Measurements from ENCODE around the gene TBL2. TPM values are rescaled to one million over a fixed set of nuclear protein-coding genes. Genes with fewer than 3 reads are reported as not detected.

The TBL2 gene
- total and polyA plus RNA-seq, 2 donors (not counting 1 experiment from before 2014, with no cell fraction given), result 15.1 to 34.6 TPM

GRCh38 chr7:73518470-73518869 lies 59.9 kb downstream of the TBL2 start:
- Mint-ChIP-seq H3K9me3 (ENCODE audit: insufficient read depth) (no peaks in the 10 kb centered on the region), H3K4me1 (peaks cover 51% of the 10 kb centered on the region), H3K4me3 (peak overlapping the region; percentile 34), H3K27me3 (no peaks in the 10 kb centered on the region), H3K27ac (no peak overlapping the region)
- no peaks in the 10 kb centered on the region for H3K27me3 ChIP-seq (replicated peaks in 1 of 4; ENCODE audit: control extremely low read depth in 1 of 4, control insufficient read depth in 3 of 4, insufficient read depth in 4 of 4, low read length in 3 of 4)
- ATAC-seq (ENCODE audit: low read depth), result no peak
- H3K79me2 ChIP-seq (ENCODE audit: control insufficient read depth, insufficient read depth, low read length), result peaks cover 87% of the 10 kb centered on the region
- TF ChIP-seq EZH2 (IDR thresholded peaks at IDR 0.05; ENCODE audit: borderline replicate concordance, insufficient read depth, low read depth, low read length, poor library complexity, severe bottlenecking), result no peak
- no peak for TF ChIP-seq CTCF (IDR thresholded peaks at IDR 0.05)
- H3K4me1 ChIP-seq (ENCODE audit: control insufficient read depth in 2 of 2, insufficient read depth in 2 of 2, low read length in 2 of 2), result peaks cover 33 to 36% of the 10 kb centered on the region in 2 donors
- ChIA-PET POLR2A (no interaction called here), CTCF (interaction anchor here (1.3 to 1.4 kb wide), 2 partner anchors 9 to 19 kb away, joined by 3 read pairs; no protein-coding TSS in a partner anchor)
- no peak overlapping the region for H3K9ac ChIP-seq (ENCODE audit: low read length)
- H3K27ac ChIP-seq (ENCODE audit: low read length in 2 of 2), result no peak overlapping the region
- H3K36me3 ChIP-seq (replicated peaks in 1 of 2; ENCODE audit: control extremely low read depth in 1 of 2, control insufficient read depth in 1 of 2, extremely low read depth in 1 of 2, insufficient read depth in 2 of 2, low read length in 1 of 2), result peaks cover 4 to 37% of the 10 kb centered on the region in 2 experiments
- H3K4me3 ChIP-seq (ENCODE audit: control extremely low read depth in 1 of 5, extremely low read depth in 1 of 5, insufficient read depth in 1 of 5, low read depth in 2 of 5, low read length in 4 of 5), result no peak overlapping the region
- intact Hi-C loops (cut with micrococcal nuclease), result no loop called here
- no peak for DNase-seq
- peak overlapping the region; percentile 89 for H3K4me2 ChIP-seq (replicated peaks; ENCODE audit: low read depth, low read length, poor library complexity, severe bottlenecking)
- peaks cover 65% of the 10 kb centered on the region for H4K20me1 ChIP-seq (ENCODE audit: control insufficient read depth, insufficient read depth, low read length, poor library complexity, severe bottlenecking)
- H3K9me3 ChIP-seq (ENCODE audit: control extremely low read depth in 1 of 3, control insufficient read depth in 2 of 3, insufficient read depth in 1 of 3, low read length in 2 of 3), result no peaks in the 10 kb centered on the region
- WGBS (ENCODE audit: insufficient coverage), result 90% methylated on average over 4 of the region's 5 CpGs
- no peak overlapping the region for H2AFZ ChIP-seq (ENCODE audit: insufficient read depth, low read depth, low read length, poor library complexity, severe bottlenecking)

Other genes starting within 250 kb of the TBL2 start
- 0.51 and 0.54 TPM in 2 replicates for gene FZD9, start 144.8 kb downstream of the TBL2 start, total RNA-seq
- gene FZD9, start 144.8 kb downstream of the TBL2 start, polyA plus RNA-seq, result 0.04 and 0.06 TPM in 2 replicates
- 67.0 and 68.1 TPM in 2 replicates for gene BAZ1B, start 56.3 kb downstream of the TBL2 start, total RNA-seq
- gene BAZ1B, start 56.3 kb downstream of the TBL2 start, polyA plus RNA-seq, result 17.2 and 25.4 TPM in 2 replicates
- 61.9 and 64.5 TPM in 2 replicates for gene BCL7B, start 20.9 kb downstream of the TBL2 start, total RNA-seq
- 69.8 and 121 TPM in 2 replicates for gene BCL7B, start 20.9 kb downstream of the TBL2 start, polyA plus RNA-seq
- gene MLXIPL, start 45.9 kb upstream of the TBL2 start, total RNA-seq, result not detected in 2 replicates
- gene MLXIPL, start 45.9 kb upstream of the TBL2 start, polyA plus RNA-seq, result not detected in 2 replicates
- gene VPS37D, start 89.3 kb upstream of the TBL2 start, total RNA-seq, result 0.71 and 0.78 TPM in 2 replicates
- 0.10 and 0.43 TPM in 2 replicates for gene VPS37D, start 89.3 kb upstream of the TBL2 start, polyA plus RNA-seq
- gene DNAJC30, start 104.9 kb upstream of the TBL2 start, total RNA-seq, result 15.5 and 17.5 TPM in 2 replicates
- 5.7 and 6.6 TPM in 2 replicates for gene DNAJC30, start 104.9 kb upstream of the TBL2 start, polyA plus RNA-seq
- 55.9 and 63.9 TPM in 2 replicates for gene BUD23, start 105.0 kb upstream of the TBL2 start, total RNA-seq
- gene BUD23, start 105.0 kb upstream of the TBL2 start, polyA plus RNA-seq, result 62.4 and 84.7 TPM in 2 replicates
- gene STX1A, start 141.1 kb upstream of the TBL2 start, total RNA-seq, result 3.0 and 3.1 TPM in 2 replicates
- gene STX1A, start 141.1 kb upstream of the TBL2 start, polyA plus RNA-seq, result 8.7 and 9.6 TPM in 2 replicates
- 23.2 and 27.7 TPM in 2 replicates for gene ABHD11, start 160.2 kb upstream of the TBL2 start, total RNA-seq
- gene ABHD11, start 160.2 kb upstream of the TBL2 start, polyA plus RNA-seq, result 19.8 and 26.2 TPM in 2 replicates
- not detected in 2 replicates for gene CLDN3, start 191.7 kb upstream of the TBL2 start, total RNA-seq
- not detected in 2 replicates for gene CLDN3, start 191.7 kb upstream of the TBL2 start, polyA plus RNA-seq